MCF 10A (cell line): Measurements from ENCODE around the gene HEPN1. TPM values are rescaled to one million over a fixed set of nuclear protein-coding genes. Genes with fewer than 3 reads are reported as not detected.

Source experiments
- BruUV-seq: library from RNA; stranded (reverse); fragments of 400-500 nt; replicated peaks from 2 replicates; lab custom pipeline; 2021; lab: Mats Ljungman, UMichigan
- CTCF ChIA-PET: fragments of 300-600 bp; sonication (Branson Sonifier 250); formaldehyde crosslinking; extraction: SDS; loops from one replicate; lab custom pipeline; 2021; ENCODE audit warnings: antibody characterized with exemption, inconsistent platforms; lab: Yijun Ruan, JAX
- POLR2A ChIA-PET: fragments of 300-600, 350-650 bp; sonication (Branson Sonifier 250); formaldehyde crosslinking; extraction: SDS; loops from one replicate; lab custom pipeline; 2020; ENCODE audit warnings: antibody characterized with exemption, inconsistent platforms; lab: Yijun Ruan, JAX
- DNase-seq: peaks from one replicate; pipeline ENCODE4 v3.0.0-alpha.2; 2018; ENCODE audit not compliant: unreplicated experiment
- H3K27ac Mint-ChIP-seq: one replicate; pipeline ENCODE4 v1.8.0; 2022; ENCODE audit warnings: mild to moderate bottlenecking, low read depth, mixed read lengths; ENCODE audit not compliant: unreplicated experiment
- H3K27me3 Mint-ChIP-seq: one replicate; pipeline ENCODE4 v1.8.0; 2022; ENCODE audit warnings: mixed read lengths; ENCODE audit not compliant: insufficient read depth, unreplicated experiment
- H3K36me3 Mint-ChIP-seq: one replicate; pipeline ENCODE4 v1.8.0; 2022; ENCODE audit warnings: mild to moderate bottlenecking, moderate library complexity, mixed read lengths; ENCODE audit not compliant: insufficient read depth, unreplicated experiment
- H3K4me1 Mint-ChIP-seq: one replicate; pipeline ENCODE4 v1.8.0; 2022; ENCODE audit warnings: mixed read lengths; ENCODE audit not compliant: insufficient read depth, unreplicated experiment
- H3K4me3 Mint-ChIP-seq: one replicate; pipeline ENCODE4 v1.8.0; 2022; ENCODE audit warnings: mild to moderate bottlenecking, moderate library complexity, mixed read lengths; ENCODE audit not compliant: unreplicated experiment
- H3K9me3 Mint-ChIP-seq: one replicate; pipeline ENCODE4 v1.8.0; 2022; ENCODE audit warnings: mixed read lengths; ENCODE audit not compliant: unreplicated experiment
- intact Hi-C: fragments of 100-400 bp; cut with micrococcal nuclease; formaldehyde crosslinking; loops from 2 replicates; pipeline ENCODE4 v1.14.1; 2022
- total RNA-seq: library from RNA; stranded (reverse); gene quantifications from 2 replicates; pipeline ENCODE4 v1.2.3, GENCODE V29; 2022
- TF ChIP-seq, protein P1 (sequence below): fragments of 200-600 bp; IDR thresholded peaks from one replicate; pipeline ENCODE4 v1.8.0; 2022; ENCODE audit warnings: antibody characterized with exemption, mild to moderate bottlenecking; ENCODE audit not compliant: unreplicated experiment

HEPN1 gene
- total RNA-seq, 1 experiment from 2014 or later, result not detected

DNA sequence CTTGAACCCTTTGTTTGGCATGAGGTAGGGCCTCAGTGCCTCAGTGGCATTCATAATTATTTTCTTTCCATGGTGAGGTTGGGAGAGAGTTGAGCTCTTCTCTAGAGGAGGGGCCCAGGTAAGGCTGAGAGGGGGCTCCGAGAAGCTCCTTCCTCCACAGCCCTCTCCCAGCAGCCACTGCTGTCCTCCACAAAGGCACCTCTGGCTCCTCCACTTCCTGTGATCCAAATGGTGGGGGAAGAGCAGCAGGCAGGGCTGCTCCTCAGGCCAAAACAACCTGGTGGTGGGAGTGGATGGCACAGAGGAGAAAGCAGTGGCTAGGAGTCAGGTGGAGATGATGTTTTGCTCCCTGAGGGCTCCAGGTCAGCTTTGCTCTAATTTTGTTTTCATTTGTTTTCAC is 34.7 kb upstream of the HEPN1 start:
- no peaks in the 10 kb centered on the region for H3K9me3 Mint-ChIP-seq
- no peak for DNase-seq
- H3K27me3 Mint-ChIP-seq, result no peaks in the 10 kb centered on the region
- intact Hi-C loops, result no loop called here
- no peak overlapping the region for H3K27ac Mint-ChIP-seq
- ChIA-PET CTCF (interaction anchor here (0.8 kb wide), 1 partner anchor 8 kb away, joined by 3 read pairs; no protein-coding TSS in a partner anchor), POLR2A (interaction anchor here (0.6 kb wide), 1 partner anchor 737 kb away, joined by 4 read pairs; no protein-coding TSS in a partner anchor)
- TF ChIP-seq, protein P1, sequence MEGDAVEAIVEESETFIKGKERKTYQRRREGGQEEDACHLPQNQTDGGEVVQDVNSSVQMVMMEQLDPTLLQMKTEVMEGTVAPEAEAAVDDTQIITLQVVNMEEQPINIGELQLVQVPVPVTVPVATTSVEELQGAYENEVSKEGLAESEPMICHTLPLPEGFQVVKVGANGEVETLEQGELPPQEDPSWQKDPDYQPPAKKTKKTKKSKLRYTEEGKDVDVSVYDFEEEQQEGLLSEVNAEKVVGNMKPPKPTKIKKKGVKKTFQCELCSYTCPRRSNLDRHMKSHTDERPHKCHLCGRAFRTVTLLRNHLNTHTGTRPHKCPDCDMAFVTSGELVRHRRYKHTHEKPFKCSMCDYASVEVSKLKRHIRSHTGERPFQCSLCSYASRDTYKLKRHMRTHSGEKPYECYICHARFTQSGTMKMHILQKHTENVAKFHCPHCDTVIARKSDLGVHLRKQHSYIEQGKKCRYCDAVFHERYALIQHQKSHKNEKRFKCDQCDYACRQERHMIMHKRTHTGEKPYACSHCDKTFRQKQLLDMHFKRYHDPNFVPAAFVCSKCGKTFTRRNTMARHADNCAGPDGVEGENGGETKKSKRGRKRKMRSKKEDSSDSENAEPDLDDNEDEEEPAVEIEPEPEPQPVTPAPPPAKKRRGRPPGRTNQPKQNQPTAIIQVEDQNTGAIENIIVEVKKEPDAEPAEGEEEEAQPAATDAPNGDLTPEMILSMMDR, result no peak
- BruUV-seq, result no TSS peak
- peaks cover 4% of the 10 kb centered on the region for H3K36me3 Mint-ChIP-seq
- H3K4me3 Mint-ChIP-seq, result no peak overlapping the region
- no peaks in the 10 kb centered on the region for H3K4me1 Mint-ChIP-seq

DNA sequence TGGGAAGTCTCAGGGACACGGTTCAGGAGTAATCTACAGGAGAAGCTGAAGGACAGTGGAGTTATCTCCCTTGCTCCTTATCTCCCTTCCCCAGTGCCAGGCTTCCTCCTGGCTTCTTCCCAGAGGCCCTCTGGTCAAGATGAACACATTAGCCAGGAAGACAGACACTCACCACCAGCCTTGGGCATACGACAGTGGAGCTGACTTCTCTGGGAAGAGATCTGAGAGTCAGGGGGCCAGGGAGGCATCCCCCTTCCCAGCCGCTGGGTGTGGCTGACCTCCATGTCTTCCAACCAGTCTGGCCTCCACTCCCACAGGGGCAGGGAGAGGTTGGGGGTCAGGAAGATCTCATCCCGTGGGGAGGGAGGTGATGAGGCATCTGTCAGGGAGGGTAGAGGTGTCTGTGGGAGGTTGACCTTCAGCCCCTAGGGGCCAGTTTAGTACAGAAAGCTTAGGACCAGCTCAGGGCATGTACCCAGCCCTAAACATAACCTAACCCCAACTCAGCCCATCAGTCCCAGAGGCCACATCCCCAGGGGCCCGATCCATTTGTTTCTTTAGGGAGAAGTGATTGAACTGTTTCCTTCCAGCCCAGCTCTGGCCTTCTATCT is 34.1 kb upstream of the HEPN1 start:
- no peaks in the 10 kb centered on the region for H3K4me1 Mint-ChIP-seq
- H3K4me3 Mint-ChIP-seq, result no peak overlapping the region
- H3K27me3 Mint-ChIP-seq, result no peaks in the 10 kb centered on the region
- H3K27ac Mint-ChIP-seq, result no peak overlapping the region
- no TSS peak for BruUV-seq
- H3K36me3 Mint-ChIP-seq, result peaks cover 4% of the 10 kb centered on the region
- intact Hi-C loops, result no loop called here
- CTCF ChIA-PET, result interaction anchor here (0.8 to 1.0 kb wide), 2 partner anchors 9 to 18 kb away, joined by 3 to 5 read pairs; no protein-coding TSS in a partner anchor
- POLR2A ChIA-PET, result interaction anchor here (0.7 kb wide), 1 partner anchor 11 kb away, joined by 3 read pairs; no protein-coding TSS in a partner anchor
- no peak for DNase-seq
- no peaks in the 10 kb centered on the region for H3K9me3 Mint-ChIP-seq
- TF ChIP-seq, protein P1, result no peak

DNA sequence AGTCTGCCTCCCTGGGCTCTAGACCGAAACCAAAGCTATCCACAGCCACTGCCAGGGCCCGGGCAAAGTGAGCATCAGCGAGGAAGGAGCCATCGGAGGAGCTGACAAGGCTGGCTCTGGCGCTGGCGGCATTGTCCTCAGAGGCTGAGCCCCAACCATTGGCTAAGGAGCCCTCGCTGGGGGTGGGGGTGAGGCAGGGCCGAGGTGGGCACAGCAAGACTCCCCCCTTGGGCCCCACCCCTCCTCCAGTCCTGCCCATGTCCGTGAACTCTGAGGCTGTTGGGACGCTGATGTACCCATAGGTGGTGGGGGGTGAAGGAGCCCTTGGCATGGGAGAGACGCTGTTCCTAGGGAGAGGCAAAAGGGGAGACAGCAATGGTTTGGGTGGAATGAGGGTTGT is 32.6 kb upstream of the HEPN1 start:
- Mint-ChIP-seq H3K9me3 (no peaks in the 10 kb centered on the region), H3K27ac (no peak overlapping the region), H3K36me3 (peaks cover 4% of the 10 kb centered on the region), H3K4me3 (no peak overlapping the region), H3K27me3 (no peaks in the 10 kb centered on the region), H3K4me1 (no peaks in the 10 kb centered on the region)
- CTCF ChIA-PET, result interaction anchor here (1.5 to 1.6 kb wide), 2 partner anchors 10 to 20 kb away, joined by 3 to 9 read pairs; no protein-coding TSS in a partner anchor
- TF ChIP-seq, protein P1, result no peak
- BruUV-seq, result no TSS peak
- intact Hi-C loops, result no loop called here
- POLR2A ChIA-PET, result interaction anchor here (1.5 kb wide), 1 partner anchor 11 kb away, joined by 4 read pairs; the partner anchor contains the start of gene ROBO4
- DNase-seq, result no peak

DNA sequence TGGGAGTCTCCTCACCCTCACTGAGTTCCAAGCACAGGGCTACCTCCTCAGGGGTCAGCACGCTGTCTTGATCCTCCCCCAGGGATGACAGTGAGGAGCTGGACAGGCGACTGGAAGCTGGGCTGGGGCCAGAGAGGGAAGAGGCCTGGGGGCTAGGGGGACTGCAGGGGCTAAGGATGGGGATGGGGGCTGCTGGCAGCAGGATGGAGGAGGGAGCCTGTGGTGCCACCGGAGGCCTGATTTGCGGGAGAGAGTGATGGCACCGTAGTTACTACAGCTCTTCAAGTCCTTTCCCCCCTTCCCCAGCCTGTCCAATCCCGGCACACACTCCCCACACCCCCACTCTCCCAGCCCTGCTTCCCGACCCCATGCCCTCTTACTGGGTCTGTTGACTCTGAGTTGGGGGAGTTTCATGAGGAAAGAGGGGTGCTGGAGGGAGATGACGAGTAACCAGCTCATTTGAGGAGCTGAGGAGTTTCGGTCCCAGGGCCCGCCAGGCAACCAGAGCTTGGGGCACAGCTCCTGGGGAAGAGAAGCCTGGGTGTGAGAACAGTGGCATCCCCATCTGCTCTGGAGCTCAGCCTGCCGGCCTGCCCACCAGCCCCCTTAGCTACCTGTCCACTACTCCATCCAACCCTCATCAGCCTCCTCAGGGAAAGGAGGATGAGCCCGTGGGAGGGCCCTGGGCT is 31.9 kb upstream of the HEPN1 start:
- no peak overlapping the region for H3K27ac Mint-ChIP-seq
- ChIA-PET CTCF (interaction anchor here (0.6 to 1.6 kb wide), 7 partner anchors 10 to 223 kb away, joined by 3 to 9 read pairs (median 3); partner anchors contain the start of gene ROBO4), POLR2A (interaction anchor here (1.0 to 2.3 kb wide), 3 partner anchors 10 to 11 kb away, joined by 3 to 8 read pairs (median 4); partner anchors contain the start of gene ROBO4)
- TF ChIP-seq, protein P1, result no peak
- H3K4me1 Mint-ChIP-seq, result no peaks in the 10 kb centered on the region
- no peaks in the 10 kb centered on the region for H3K27me3 Mint-ChIP-seq
- BruUV-seq, result no TSS peak
- peaks cover 4% of the 10 kb centered on the region for H3K36me3 Mint-ChIP-seq
- H3K9me3 Mint-ChIP-seq, result no peaks in the 10 kb centered on the region
- intact Hi-C loops, result no loop called here
- no peak overlapping the region for H3K4me3 Mint-ChIP-seq
- DNase-seq, result no peak
